WTC11 (cell line): ENCODE data around the gene PRM3. TPM values are rescaled to one million over a fixed set of nuclear protein-coding genes. Genes with fewer than 3 reads are reported as not detected.
A peak's percentile ranks its signal among the peaks of the same experiment; 100 is the strongest.

Source experiments
- ATAC-seq: fragments of 200-7000 bp; cut with Tn5 transposase; 2 replicates; pipeline ENCODE4 v1.10.0; 2021; ENCODE audit warnings: mild to moderate bottlenecking, moderate library complexity
- CTCF ChIA-PET: fragments of 300-600 bp; sonication (Branson Sonifier 250); formaldehyde crosslinking; loops from one replicate; lab custom pipeline; 2021; ENCODE audit warnings: antibody characterized with exemption; lab: Charles Lee
- POLR2A ChIA-PET: fragments of 350-600 bp; sonication (Branson Sonifier 250); formaldehyde crosslinking; loops from one replicate; lab custom pipeline; 2021; ENCODE audit warnings: antibody characterized with exemption; lab: Charles Lee
- DNase-seq: peaks from one replicate; pipeline ENCODE4 v3.0.0; 2021; ENCODE audit warnings: low spot score
- H3K27ac Mint-ChIP-seq: 2 replicates; pipeline ENCODE4 v1.8.0; 2021; ENCODE audit warnings: mixed read lengths
- H3K27me3 Mint-ChIP-seq: 2 replicates; pipeline ENCODE4 v1.8.0; 2021; ENCODE audit warnings: low read depth, mild to moderate bottlenecking, moderate library complexity, mixed read lengths
- H3K36me3 Mint-ChIP-seq: 2 replicates; pipeline ENCODE4 v1.8.0; 2021; ENCODE audit warnings: mixed read lengths
- H3K4me1 Mint-ChIP-seq: 2 replicates; pipeline ENCODE4 v1.8.0; 2022; ENCODE audit warnings: mixed read lengths
- H3K4me3 Mint-ChIP-seq: 2 replicates; pipeline ENCODE4 v1.8.0; 2021; ENCODE audit warnings: mild to moderate bottlenecking, moderate library complexity, mixed read lengths
- H3K9me3 Mint-ChIP-seq: 2 replicates; pipeline ENCODE4 v1.8.0; 2021; ENCODE audit warnings: mixed read lengths
- AR ChIP-seq: fragments of 250-450 bp; sonication (Bioruptor Pico); IDR thresholded peaks from 2 replicates; pipeline ENCODE4 v1.9.0; 2021; ENCODE audit warnings: mild to moderate bottlenecking
- ATF3 ChIP-seq: sonication (generic); formaldehyde crosslinking; conservative IDR thresholded peaks from 2 replicates; pipeline ENCODE4 v1.8.1; 2022; ENCODE audit warnings: mild to moderate bottlenecking, missing genetic modification reagents
- CREB1 ChIP-seq: sonication (generic); formaldehyde crosslinking; IDR thresholded peaks from 2 replicates; pipeline ENCODE4 v1.8.0; 2023; ENCODE audit warnings: mild to moderate bottlenecking, missing genetic modification reagents
- ESRRA ChIP-seq: sonication (generic); formaldehyde crosslinking; IDR thresholded peaks from 2 replicates; pipeline ENCODE4 v1.8.1; 2022; ENCODE audit warnings: mild to moderate bottlenecking, missing genetic modification reagents, borderline replicate concordance
- ETV6 ChIP-seq: sonication (generic); formaldehyde crosslinking; IDR thresholded peaks from 2 replicates; pipeline ENCODE4 v1.8.1; 2022; ENCODE audit warnings: mild to moderate bottlenecking, missing genetic modification reagents
- FOXK1 ChIP-seq: sonication (generic); formaldehyde crosslinking; IDR thresholded peaks from 2 replicates; pipeline ENCODE4 v1.8.0; 2022; ENCODE audit warnings: mild to moderate bottlenecking, moderate library complexity, missing genetic modification reagents
- GTF2I ChIP-seq: fragments of 250-450 bp; sonication (Bioruptor Pico); conservative IDR thresholded peaks from 2 replicates; pipeline ENCODE4 v1.4.0; 2021; ENCODE audit warnings: mild to moderate bottlenecking
- IRF1 ChIP-seq: sonication (generic); formaldehyde crosslinking; IDR thresholded peaks from 2 replicates; pipeline ENCODE4 v1.8.0; 2023; ENCODE audit warnings: missing genetic modification reagents
- NR3C1 ChIP-seq: sonication (generic); formaldehyde crosslinking; conservative IDR thresholded peaks from 2 replicates; pipeline ENCODE4 v1.8.1; 2023; ENCODE audit warnings: low read depth, mild to moderate bottlenecking, missing genetic modification reagents
- PREB ChIP-seq: sonication (generic); formaldehyde crosslinking; IDR thresholded peaks from 2 replicates; pipeline ENCODE4 v1.8.1; 2022; ENCODE audit warnings: mild to moderate bottlenecking, missing genetic modification reagents, moderate library complexity, borderline replicate concordance
- PRRX2 ChIP-seq: fragments of 250-450 bp; sonication (Bioruptor Pico); IDR thresholded peaks from 2 replicates; pipeline ENCODE4 v1.8.0; 2021; ENCODE audit warnings: mild to moderate bottlenecking
- SP1 ChIP-seq: sonication (generic); formaldehyde crosslinking; conservative IDR thresholded peaks from 2 replicates; pipeline ENCODE4 v1.8.1; 2022; ENCODE audit warnings: missing genetic modification reagents
- TCF7 ChIP-seq: sonication (generic); formaldehyde crosslinking; IDR thresholded peaks from 2 replicates; pipeline ENCODE4 v1.8.0; 2022; ENCODE audit warnings: mild to moderate bottlenecking, low read depth, missing genetic modification reagents, moderate library complexity
- TP53 ChIP-seq: sonication (generic); formaldehyde crosslinking; IDR thresholded peaks from 2 replicates; pipeline ENCODE4 v1.8.1; 2023; ENCODE audit warnings: mild to moderate bottlenecking, missing genetic modification reagents
- USF1 ChIP-seq: sonication (generic); formaldehyde crosslinking; IDR thresholded peaks from 2 replicates; pipeline ENCODE4 v1.8.0; 2022; ENCODE audit warnings: mild to moderate bottlenecking, missing genetic modification reagents
- ZBTB43 ChIP-seq: sonication (generic); formaldehyde crosslinking; IDR thresholded peaks from 2 replicates; pipeline ENCODE4 v1.8.1; 2023; ENCODE audit warnings: mild to moderate bottlenecking, missing genetic modification reagents
- ZNF121 ChIP-seq: sonication (generic); formaldehyde crosslinking; IDR thresholded peaks from 2 replicates; pipeline ENCODE4 v1.8.0; 2023; ENCODE audit warnings: missing genetic modification reagents
- ZNF396 ChIP-seq: fragments of 250-450 bp; sonication (Bioruptor Pico); IDR thresholded peaks from 2 replicates; pipeline ENCODE4 v1.8.0; 2021; ENCODE audit warnings: mild to moderate bottlenecking, moderate library complexity, borderline replicate concordance
- total RNA-seq: library from RNA; stranded (reverse); gene quantifications from 3 replicates; pipeline ENCODE4 v1.2.3, GENCODE V29; 2021

The PRM3 gene
- total RNA-seq, 1 experiment from 2014 or later, result not detected

- no peak for TF ChIP-seq IRF1
- no peak for TF ChIP-seq PRRX2 (CRISPR knock-in tag)
- no peak for TF ChIP-seq ZNF396 (CRISPR knock-in tag)
- no peak for TF ChIP-seq PREB (CRISPR knock-in tag)
- TF ChIP-seq USF1 (CRISPR knock-in tag), result no peak
- no peak for TF ChIP-seq ZBTB43 (CRISPR knock-in tag)
Observed at GRCh38 chr16:11319529-11320146, 46.2 kb upstream of the PRM3 start (continued).

GRCh38 chr16:11318817-11319216 lies 45.4 kb upstream of the PRM3 start:
- TF ChIP-seq ZBTB43 (CRISPR knock-in tag), result no peak
- no peak for TF ChIP-seq AR (CRISPR knock-in tag)
- TF ChIP-seq GTF2I (CRISPR knock-in tag), result 0 out of 2 replicates have a peak, but pooled peaks have one; percentile 9
- 0 out of 2 replicates have a peak, but pooled peaks have one; percentile 21 for TF ChIP-seq USF1 (CRISPR knock-in tag)
- ChIA-PET POLR2A (interaction anchor here (0.9 to 1.1 kb wide), 2 partner anchors 10 to 11 kb away, joined by 3 read pairs; no protein-coding TSS in a partner anchor), CTCF (interaction anchor here (0.7 to 1.6 kb wide), 4 partner anchors 28 to 53 kb away, joined by 3 to 5 read pairs (median 3); no protein-coding TSS in a partner anchor)
- Mint-ChIP-seq H3K4me3 (no peak overlapping the region), H3K27ac (peak overlapping the region; percentile 9), H3K36me3 (peaks cover 15% of the 10 kb centered on the region), H3K9me3 (peaks cover 5% of the 10 kb centered on the region), H3K4me1 (peaks cover 54% of the 10 kb centered on the region), H3K27me3 (no peaks in the 10 kb centered on the region)
- ATAC-seq, result no peak
- no peak for DNase-seq

- H3K9me3 Mint-ChIP-seq, result peaks cover 5% of the 10 kb centered on the region
- DNase-seq (peak; percentile 71), ATAC-seq (peak; percentile 35)
- no peaks in the 10 kb centered on the region for H3K27me3 Mint-ChIP-seq
- peak overlapping the region; percentile 59 for H3K4me3 Mint-ChIP-seq
- peaks cover 15% of the 10 kb centered on the region for H3K36me3 Mint-ChIP-seq
- peaks cover 66% of the 10 kb centered on the region for H3K4me1 Mint-ChIP-seq
- ChIA-PET POLR2A (interaction anchor here (0.5 to 2.6 kb wide), 5 partner anchors 10 to 352 kb away, joined by 3 to 26 read pairs (median 4); partner anchors contain the start of gene SOCS1), CTCF (interaction anchor here (0.7 to 2.4 kb wide), 16 partner anchors 12 to 78 kb away, joined by 3 to 13 read pairs (median 5); partner anchors contain the start of gene SOCS1)
- H3K27ac Mint-ChIP-seq, result peak overlapping the region; percentile 100
- TF ChIP-seq CREB1 (CRISPR knock-in tag), result no peak
- TF ChIP-seq NR3C1 (CRISPR knock-in tag), result no peak
- peak; percentile 34; the same call in 1 of the 2 replicates for TF ChIP-seq SP1 (CRISPR knock-in tag)
- TF ChIP-seq ESRRA (CRISPR knock-in tag), result no peak
- TF ChIP-seq TCF7 (CRISPR knock-in tag), result no peak
- 0 out of 2 replicates have a peak, but pooled peaks have one; percentile 35 for TF ChIP-seq ETV6 (CRISPR knock-in tag)
- no peak for TF ChIP-seq ATF3 (CRISPR knock-in tag)
- TF ChIP-seq ZNF121, result peak; percentile 68; the same call in 1 of the 2 replicates
- TF ChIP-seq FOXK1 (CRISPR knock-in tag), result 0 out of 2 replicates have a peak, but pooled peaks have one; percentile 26
- TF ChIP-seq ZBTB43 (CRISPR knock-in tag), result no peak
- no peak for TF ChIP-seq TP53 (CRISPR knock-in tag)
Observed at GRCh38 chr16:11316331-11317015, 43.0 kb upstream of the PRM3 start.
